Measurements from ENCODE around the gene KCNJ1. TPM values are rescaled to one million over a fixed set of nuclear protein-coding genes. Genes with fewer than 3 reads are reported as not detected.

The KCNJ1 gene
- total RNA-seq, 1 experiment from 2014 or later: not detected

GRCh38 chr11:128892866-128893565 lies 25.9 kb upstream of the KCNJ1 start:
- H3K9me3 ChIP-seq (ENCODE audit: low read depth, low read length, poor library complexity, severe bottlenecking): no peaks in the 10 kb centered on the region
- BruUV-seq (replicated peaks): no TSS peak
- peaks cover 14% of the 10 kb centered on the region for H3K27me3 ChIP-seq (replicated peaks; ENCODE audit: insufficient read depth, low read depth, low read length, poor library complexity)
- peaks cover 4% of the 10 kb centered on the region for H3K4me1 ChIP-seq (ENCODE audit: insufficient read depth, low read length, poor library complexity, severe bottlenecking)
- no peak for DNase-seq (ENCODE audit: low spot score)
- no peak overlapping the region for H3K27ac ChIP-seq (ENCODE audit: low read depth, low read length, poor library complexity, severe bottlenecking)
- ChIA-PET CTCF (interaction anchor here (0.5 to 1.0 kb wide), 3 partner anchors 13 to 63 kb away, joined by 4 to 10 read pairs (median 6); no protein-coding TSS in a partner anchor), POLR2A (ENCODE audit: low non-redundant PET) (no interaction called here)
- TF ChIP-seq, protein P1, sequence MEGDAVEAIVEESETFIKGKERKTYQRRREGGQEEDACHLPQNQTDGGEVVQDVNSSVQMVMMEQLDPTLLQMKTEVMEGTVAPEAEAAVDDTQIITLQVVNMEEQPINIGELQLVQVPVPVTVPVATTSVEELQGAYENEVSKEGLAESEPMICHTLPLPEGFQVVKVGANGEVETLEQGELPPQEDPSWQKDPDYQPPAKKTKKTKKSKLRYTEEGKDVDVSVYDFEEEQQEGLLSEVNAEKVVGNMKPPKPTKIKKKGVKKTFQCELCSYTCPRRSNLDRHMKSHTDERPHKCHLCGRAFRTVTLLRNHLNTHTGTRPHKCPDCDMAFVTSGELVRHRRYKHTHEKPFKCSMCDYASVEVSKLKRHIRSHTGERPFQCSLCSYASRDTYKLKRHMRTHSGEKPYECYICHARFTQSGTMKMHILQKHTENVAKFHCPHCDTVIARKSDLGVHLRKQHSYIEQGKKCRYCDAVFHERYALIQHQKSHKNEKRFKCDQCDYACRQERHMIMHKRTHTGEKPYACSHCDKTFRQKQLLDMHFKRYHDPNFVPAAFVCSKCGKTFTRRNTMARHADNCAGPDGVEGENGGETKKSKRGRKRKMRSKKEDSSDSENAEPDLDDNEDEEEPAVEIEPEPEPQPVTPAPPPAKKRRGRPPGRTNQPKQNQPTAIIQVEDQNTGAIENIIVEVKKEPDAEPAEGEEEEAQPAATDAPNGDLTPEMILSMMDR (conservative IDR thresholded peaks at IDR 0.05; ENCODE audit: low read depth, low read length): no peak
- TF ChIP-seq EZH2 (IDR thresholded peaks at IDR 0.05; ENCODE audit: borderline replicate concordance, low read depth, low read length, poor library complexity, severe bottlenecking): no peak
- no peak overlapping the region for H3K4me3 ChIP-seq (ENCODE audit: low read depth, low read length, poor library complexity, severe bottlenecking)
- no peaks in the 10 kb centered on the region for H3K36me3 ChIP-seq (ENCODE audit: insufficient read depth, low read length, poor library complexity, severe bottlenecking)
- intact Hi-C loops (cut with micrococcal nuclease; ENCODE audit: unreplicated experiment): no loop called here

GRCh38 chr11:128891913-128892398 lies 24.9 kb upstream of the KCNJ1 start:
- H3K9me3 ChIP-seq (ENCODE audit: low read depth, low read length, poor library complexity, severe bottlenecking): no peaks in the 10 kb centered on the region
- no peak overlapping the region for H3K4me3 ChIP-seq (ENCODE audit: low read depth, low read length, poor library complexity, severe bottlenecking)
- no TSS peak for BruUV-seq (replicated peaks)
- TF ChIP-seq, protein P1 (conservative IDR thresholded peaks at IDR 0.05; ENCODE audit: low read depth, low read length): no peak
- no peak for TF ChIP-seq EZH2 (IDR thresholded peaks at IDR 0.05; ENCODE audit: borderline replicate concordance, low read depth, low read length, poor library complexity, severe bottlenecking)
- no peaks in the 10 kb centered on the region for H3K36me3 ChIP-seq (ENCODE audit: insufficient read depth, low read length, poor library complexity, severe bottlenecking)
- intact Hi-C loops (cut with micrococcal nuclease; ENCODE audit: unreplicated experiment): no loop called here
- ChIA-PET POLR2A (ENCODE audit: low non-redundant PET) (no interaction called here), CTCF (interaction anchor here (0.8 kb wide), 1 partner anchor 65 kb away, joined by 3 read pairs; no protein-coding TSS in a partner anchor)
- no peak overlapping the region for H3K27ac ChIP-seq (ENCODE audit: low read depth, low read length, poor library complexity, severe bottlenecking)
- H3K4me1 ChIP-seq (ENCODE audit: insufficient read depth, low read length, poor library complexity, severe bottlenecking): peaks cover 4% of the 10 kb centered on the region
- no peak for DNase-seq (ENCODE audit: low spot score)
- peaks cover 14% of the 10 kb centered on the region for H3K27me3 ChIP-seq (replicated peaks; ENCODE audit: insufficient read depth, low read depth, low read length, poor library complexity)

- Histone ChIP-seq H3K27me3 (replicated peaks; ENCODE audit: insufficient read depth, low read depth, low read length, poor library complexity) (peaks cover 14% of the 10 kb centered on the region), H3K9me3 (ENCODE audit: low read depth, low read length, poor library complexity, severe bottlenecking) (no peaks in the 10 kb centered on the region), H3K4me3 (ENCODE audit: low read depth, low read length, poor library complexity, severe bottlenecking) (peak within 1 kb of the TSS; percentile 50), H3K36me3 (ENCODE audit: insufficient read depth, low read length, poor library complexity, severe bottlenecking) (no peaks in the 10 kb centered on the region), H3K27ac (ENCODE audit: low read depth, low read length, poor library complexity, severe bottlenecking) (no peak within 1 kb of the TSS), H3K4me1 (ENCODE audit: insufficient read depth, low read length, poor library complexity, severe bottlenecking) (peaks cover 4% of the 10 kb centered on the region)
- no TSS peak for BruUV-seq (replicated peaks)
- ChIA-PET POLR2A (ENCODE audit: low non-redundant PET) (no interaction called here), CTCF (interaction anchor here (0.8 kb wide), 1 partner anchor 66 kb away, joined by 3 read pairs; no protein-coding TSS in a partner anchor)
- intact Hi-C loops (cut with micrococcal nuclease; ENCODE audit: unreplicated experiment): no loop called here
- peak; percentile 48 for DNase-seq (ENCODE audit: low spot score)
- TF ChIP-seq, protein P1 (conservative IDR thresholded peaks at IDR 0.05; ENCODE audit: low read depth, low read length): no peak
- TF ChIP-seq EZH2 (IDR thresholded peaks at IDR 0.05; ENCODE audit: borderline replicate concordance, low read depth, low read length, poor library complexity, severe bottlenecking): no peak
Observed at GRCh38 chr11:128890543-128891368, 23.7 kb upstream of the KCNJ1 start, which contains the start of gene KCNJ5. Gene KCNJ5, plus strand, starts transcription at chr11:128891356. Its CDS starts 19,918 bp downstream, at chr11:128911274.

All from A673 (cell line).